Astrocyte (in vitro differentiated cells and primary cell): ENCODE data around the gene LMX1A. TPM values are rescaled to one million over a fixed set of nuclear protein-coding genes. Genes with fewer than 3 reads are reported as not detected.

Source experiments
- DNase-seq: peaks from one replicate; pipeline ENCODE4 v3.0.0-alpha.2; 2010; ENCODE audit warnings: low read depth
- FAIRE-seq: peaks from 2 replicates; lab custom pipeline; 2011; peaks lifted over from hg19 to GRCh38; lab: Jason Lieb, UNC
- H2AFZ ChIP-seq: 2 replicates; pipeline ENCODE4 v1.6.0; 2012; ENCODE audit warnings: low read depth, low read length, inconsistent platforms
- H3K27ac ChIP-seq: 2 replicates; pipeline ENCODE4 v1.5.1; 2011; ENCODE audit warnings: low read depth, low read length, inconsistent platforms
- H3K27me3 ChIP-seq: 2 replicates; pipeline ENCODE4 v1.6.0; 2011; ENCODE audit warnings: low read length, inconsistent platforms; ENCODE audit not compliant: insufficient read depth
- H3K36me3 ChIP-seq: 2 replicates; pipeline ENCODE4 v1.5.1; 2011; ENCODE audit warnings: low read length, inconsistent platforms; ENCODE audit not compliant: insufficient read depth
- H3K4me1 ChIP-seq: 2 replicates; pipeline ENCODE4 v1.5.1; 2011; ENCODE audit warnings: low read length, inconsistent platforms; ENCODE audit not compliant: insufficient read depth
- H3K4me2 ChIP-seq: 2 replicates; pipeline ENCODE4 v1.6.0; 2012; ENCODE audit warnings: low read length, inconsistent platforms
- H3K4me3 ChIP-seq: 2 replicates; pipeline ENCODE4 v1.5.1; 2011; ENCODE audit warnings: low read depth, mild to moderate bottlenecking, low read length, inconsistent platforms; ENCODE audit not compliant: insufficient read depth
- H3K79me2 ChIP-seq: 2 replicates; pipeline ENCODE4 v1.6.0; 2012; ENCODE audit warnings: mild to moderate bottlenecking, low read length, inconsistent platforms; ENCODE audit not compliant: insufficient read depth
- H3K9ac ChIP-seq: 2 replicates; pipeline ENCODE4 v1.6.0; 2012; ENCODE audit warnings: mild to moderate bottlenecking, low read length, inconsistent platforms
- H3K9me3 ChIP-seq: 2 replicates; pipeline ENCODE4 v1.5.1; 2012; ENCODE audit warnings: low read depth, mild to moderate bottlenecking, low read length, inconsistent platforms; ENCODE audit not compliant: insufficient read depth
- H4K20me1 ChIP-seq: 2 replicates; pipeline ENCODE4 v1.6.0; 2012; ENCODE audit warnings: low read length, inconsistent platforms; ENCODE audit not compliant: insufficient read depth
- H3K27ac Mint-ChIP-seq: one replicate; pipeline ENCODE4 v1.8.0; 2021; ENCODE audit warnings: mild to moderate bottlenecking, mixed read lengths; ENCODE audit not compliant: unreplicated experiment
- H3K27me3 Mint-ChIP-seq: one replicate; pipeline ENCODE4 v1.8.0; 2021; ENCODE audit warnings: low read depth, mixed read lengths; ENCODE audit not compliant: unreplicated experiment
- H3K36me3 Mint-ChIP-seq: one replicate; pipeline ENCODE4 v1.8.0; 2021; ENCODE audit warnings: low read depth, mixed read lengths; ENCODE audit not compliant: unreplicated experiment
- H3K4me1 Mint-ChIP-seq: one replicate; pipeline ENCODE4 v1.8.0; 2021; ENCODE audit warnings: low read depth, mixed read lengths; ENCODE audit not compliant: unreplicated experiment
- H3K4me3 Mint-ChIP-seq: one replicate; pipeline ENCODE4 v1.8.0; 2021; ENCODE audit warnings: mild to moderate bottlenecking, moderate library complexity, mixed read lengths; ENCODE audit not compliant: unreplicated experiment
- H3K9me3 Mint-ChIP-seq: one replicate; pipeline ENCODE4 v1.8.0; 2021; ENCODE audit warnings: mild to moderate bottlenecking, mixed read lengths; ENCODE audit not compliant: unreplicated experiment
- EZH2 ChIP-seq: IDR thresholded peaks from 2 replicates; pipeline ENCODE4 v1.6.1; 2012; ENCODE audit warnings: mild to moderate bottlenecking, low read length, inconsistent platforms; ENCODE audit not compliant: insufficient read depth
- total RNA-seq: library from RNA; stranded (reverse); gene quantifications from 2 replicates; pipeline ENCODE4 v1.2.1, GENCODE V29; 2021
- TF ChIP-seq, protein P1 (sequence below): IDR thresholded peaks from 2 replicates; pipeline ENCODE4 v1.5.1; 2011; ENCODE audit warnings: low read depth, mild to moderate bottlenecking, inconsistent platforms, low read length, moderate library complexity; ENCODE audit not compliant: insufficient read depth

The LMX1A gene
- total RNA-seq, 1 donor from 2014 or later = not detected

DNA sequence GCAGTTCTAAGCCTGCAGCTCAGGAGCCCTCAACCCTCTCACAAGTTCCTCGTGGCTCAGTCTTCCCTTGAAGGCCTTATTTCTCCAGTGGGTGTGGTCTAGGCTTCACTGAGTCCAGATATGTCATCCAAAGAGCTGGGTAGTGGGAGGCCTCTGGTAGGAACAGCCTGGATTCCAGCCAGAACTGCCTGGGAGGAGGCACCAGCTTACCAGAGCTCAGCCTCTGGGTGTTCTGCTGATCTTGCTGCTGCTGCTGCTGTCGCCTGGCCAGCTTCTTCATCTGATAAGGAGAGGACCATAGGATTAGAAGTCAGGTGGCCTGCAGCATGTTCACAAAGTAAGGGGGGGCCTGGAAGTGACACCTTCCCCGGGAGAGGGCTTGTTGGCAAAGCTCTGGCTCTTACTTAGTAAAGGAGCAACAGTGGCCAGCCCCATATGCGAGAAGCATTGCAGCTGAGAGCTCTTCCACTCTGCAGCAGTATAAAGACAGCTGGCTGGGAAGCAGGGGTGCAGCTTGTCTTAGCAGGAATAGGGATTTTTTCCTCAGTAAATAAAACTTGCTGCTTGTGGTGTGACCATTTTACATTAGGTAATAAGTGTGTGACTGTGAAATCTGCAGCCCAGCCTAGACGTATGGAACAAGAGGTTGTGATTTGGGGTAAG is 148.5 kb downstream of the LMX1A start:
- Histone ChIP-seq H3K9me3 (no peaks in the 10 kb centered on the region), H3K27ac (no peak overlapping the region), H3K4me2 (no peak overlapping the region), H3K4me3 (no peak overlapping the region), H3K79me2 (no peaks in the 10 kb centered on the region), H3K36me3 (no peaks in the 10 kb centered on the region), H3K4me1 (no peaks in the 10 kb centered on the region), H2AFZ (no peak overlapping the region), H3K9ac (no peak overlapping the region), H4K20me1 (no peaks in the 10 kb centered on the region), H3K27me3 (no peaks in the 10 kb centered on the region)
- H3K27ac Mint-ChIP-seq = no peak overlapping the region
- no peak for TF ChIP-seq EZH2
- H3K36me3 Mint-ChIP-seq = no peaks in the 10 kb centered on the region
- DNase-seq (no peak), FAIRE-seq (no peak)
- peaks cover 33% of the 10 kb centered on the region for H3K27me3 Mint-ChIP-seq
- no peaks in the 10 kb centered on the region for H3K9me3 Mint-ChIP-seq
- no peak overlapping the region for H3K4me3 Mint-ChIP-seq
- H3K4me1 Mint-ChIP-seq = no peaks in the 10 kb centered on the region

DNA sequence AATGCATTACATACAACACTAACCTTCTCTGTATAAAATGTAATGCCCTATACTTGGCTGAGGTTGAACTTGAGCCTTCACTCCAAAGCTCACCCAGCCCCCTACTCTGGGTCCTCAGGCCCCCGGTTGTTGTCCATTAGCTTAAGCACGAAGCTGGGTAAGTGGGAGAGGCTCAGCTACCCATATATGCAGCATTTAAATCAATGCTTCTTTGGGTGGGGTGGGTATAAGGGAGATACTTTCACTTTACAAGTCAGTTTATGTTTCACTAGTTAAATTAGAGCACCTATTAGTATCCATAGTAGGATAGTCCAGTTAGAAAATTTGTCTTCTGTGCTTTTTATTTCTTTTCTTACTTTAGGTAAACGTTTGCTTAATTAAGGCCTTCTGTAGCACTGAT is 151.4 kb downstream of the LMX1A start:
- Mint-ChIP-seq H3K4me3 (no peak overlapping the region), H3K9me3 (no peaks in the 10 kb centered on the region)

GRCh38 chr1:165204548-165204947 is 152.0 kb downstream of the LMX1A start:
- no peak for FAIRE-seq
- no peaks in the 10 kb centered on the region for H3K9me3 Mint-ChIP-seq
- no peak for DNase-seq
- H3K4me1 Mint-ChIP-seq = no peaks in the 10 kb centered on the region
- Histone ChIP-seq H3K4me1 (no peaks in the 10 kb centered on the region), H3K9me3 (no peaks in the 10 kb centered on the region), H3K27me3 (no peaks in the 10 kb centered on the region), H3K4me3 (no peak overlapping the region), H2AFZ (no peak overlapping the region), H3K79me2 (no peaks in the 10 kb centered on the region), H3K9ac (no peak overlapping the region), H3K36me3 (no peaks in the 10 kb centered on the region), H4K20me1 (no peaks in the 10 kb centered on the region), H3K27ac (no peak overlapping the region), H3K4me2 (no peak overlapping the region)
- H3K4me3 Mint-ChIP-seq = no peak overlapping the region
- TF ChIP-seq, protein P1, sequence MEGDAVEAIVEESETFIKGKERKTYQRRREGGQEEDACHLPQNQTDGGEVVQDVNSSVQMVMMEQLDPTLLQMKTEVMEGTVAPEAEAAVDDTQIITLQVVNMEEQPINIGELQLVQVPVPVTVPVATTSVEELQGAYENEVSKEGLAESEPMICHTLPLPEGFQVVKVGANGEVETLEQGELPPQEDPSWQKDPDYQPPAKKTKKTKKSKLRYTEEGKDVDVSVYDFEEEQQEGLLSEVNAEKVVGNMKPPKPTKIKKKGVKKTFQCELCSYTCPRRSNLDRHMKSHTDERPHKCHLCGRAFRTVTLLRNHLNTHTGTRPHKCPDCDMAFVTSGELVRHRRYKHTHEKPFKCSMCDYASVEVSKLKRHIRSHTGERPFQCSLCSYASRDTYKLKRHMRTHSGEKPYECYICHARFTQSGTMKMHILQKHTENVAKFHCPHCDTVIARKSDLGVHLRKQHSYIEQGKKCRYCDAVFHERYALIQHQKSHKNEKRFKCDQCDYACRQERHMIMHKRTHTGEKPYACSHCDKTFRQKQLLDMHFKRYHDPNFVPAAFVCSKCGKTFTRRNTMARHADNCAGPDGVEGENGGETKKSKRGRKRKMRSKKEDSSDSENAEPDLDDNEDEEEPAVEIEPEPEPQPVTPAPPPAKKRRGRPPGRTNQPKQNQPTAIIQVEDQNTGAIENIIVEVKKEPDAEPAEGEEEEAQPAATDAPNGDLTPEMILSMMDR = no peak
- TF ChIP-seq EZH2 = no peak
- H3K36me3 Mint-ChIP-seq = no peaks in the 10 kb centered on the region
- no peak overlapping the region for H3K27ac Mint-ChIP-seq
- H3K27me3 Mint-ChIP-seq = peaks cover 27% of the 10 kb centered on the region

More for the DNA sequence above, 151.4 kb downstream of the LMX1A start:
- no peaks in the 10 kb centered on the region for H3K36me3 Mint-ChIP-seq
- Histone ChIP-seq H3K4me1 (no peaks in the 10 kb centered on the region), H3K4me3 (no peak overlapping the region), H3K27me3 (no peaks in the 10 kb centered on the region), H2AFZ (no peak overlapping the region), H4K20me1 (no peaks in the 10 kb centered on the region), H3K9me3 (no peaks in the 10 kb centered on the region), H3K79me2 (no peaks in the 10 kb centered on the region), H3K36me3 (no peaks in the 10 kb centered on the region), H3K4me2 (no peak overlapping the region), H3K9ac (no peak overlapping the region), H3K27ac (no peak overlapping the region)
- no peak for TF ChIP-seq EZH2
- H3K27me3 Mint-ChIP-seq = peaks cover 30% of the 10 kb centered on the region
- no peak for DNase-seq
- no peak for FAIRE-seq
- H3K4me1 Mint-ChIP-seq = no peaks in the 10 kb centered on the region
- H3K27ac Mint-ChIP-seq = no peak overlapping the region
